G401 (cell line): ENCODE measurements around the gene STAMBPL1. TPM values are rescaled to one million over a fixed set of nuclear protein-coding genes. Genes with fewer than 3 reads are reported as not detected.

Source experiments
- DNase-seq: peaks from one replicate; pipeline ENCODE4 v3.0.0-alpha.2; 2015; ENCODE audit warnings: low spot score
- in situ Hi-C: cut with HindIII; loops from 2 replicates; pipeline ENCODE4 v1.10.0; 2016; ENCODE audit warnings: low sequenced_read_pairs, mixed read lengths
- total RNA-seq: library from RNA; depleted of rRNA; stranded (reverse); fragments of >200 nt; shearing (Covaris generic); gene quantifications from 2 replicates; pipeline ENCODE4 v1.2.3, GENCODE V29; 2014

STAMBPL1 gene
- total RNA-seq, 1 experiment from 2014 or later, result not detected

DNA sequence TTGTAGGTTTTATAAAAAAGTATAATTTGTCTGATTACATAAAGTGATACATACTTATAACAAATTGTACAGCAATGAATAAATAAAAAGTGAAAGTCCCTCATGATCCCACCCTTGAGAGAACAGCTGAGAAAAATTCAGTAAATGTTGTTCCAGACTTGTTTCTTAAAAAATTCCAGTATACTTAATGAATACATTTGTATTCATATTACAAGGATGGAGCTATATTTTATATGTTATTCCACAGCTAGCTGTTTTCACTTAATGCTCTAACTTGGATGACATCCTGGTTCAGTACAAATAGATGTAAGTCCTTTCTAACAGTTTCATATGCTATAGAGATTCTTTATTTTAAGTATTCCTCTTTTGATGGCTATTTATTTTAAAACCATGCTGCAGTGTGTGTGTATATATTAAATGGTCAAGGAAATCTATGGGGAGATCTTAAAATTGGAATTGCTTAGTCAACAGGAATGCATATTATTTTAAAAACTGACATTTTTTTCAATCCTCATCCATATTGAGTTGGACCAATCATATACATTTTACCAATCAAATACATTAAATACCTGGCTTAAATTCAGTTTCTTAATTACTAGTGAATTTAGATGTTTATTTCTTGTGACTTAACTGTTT, 8.9 kb downstream of the STAMBPL1 start:
- in situ Hi-C loops, result no loop called here
- DNase-seq, result no peak

DNA sequence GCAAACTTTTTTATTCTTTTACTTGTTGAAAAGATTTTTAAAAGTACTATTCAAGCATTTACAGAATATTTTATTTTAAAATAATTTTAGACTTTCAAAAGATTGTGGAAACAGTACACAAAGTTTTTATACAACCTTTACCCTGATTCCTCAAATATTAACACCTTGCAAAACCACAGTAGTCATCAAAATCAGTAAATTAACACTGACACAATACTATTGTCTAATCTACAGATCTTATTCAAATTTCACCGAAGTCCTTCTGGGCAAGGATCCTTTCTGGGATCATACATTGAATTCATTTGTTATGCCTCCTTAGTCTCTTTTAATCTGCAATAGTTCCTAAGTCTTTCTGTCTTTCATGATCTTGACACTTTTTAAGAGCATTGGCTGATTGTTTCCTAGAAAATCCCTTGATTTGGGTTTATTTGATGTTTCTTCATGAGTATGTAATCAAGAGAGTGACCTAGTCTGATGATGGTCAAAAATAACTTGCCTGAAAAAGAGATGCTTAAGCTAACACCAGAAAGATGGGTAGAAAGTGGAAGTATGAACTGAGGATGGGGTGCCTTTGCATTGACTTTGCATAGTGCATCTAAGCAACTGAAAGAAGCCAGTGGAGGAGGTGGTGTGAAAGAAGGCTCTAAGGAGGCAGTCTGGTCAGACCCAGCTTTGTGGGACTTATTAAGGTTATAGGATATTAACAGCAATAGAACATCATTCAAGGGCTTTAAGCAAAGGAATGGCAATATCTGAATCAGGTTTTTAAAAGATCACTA, 9.7 kb downstream of the STAMBPL1 start:
- in situ Hi-C loops, result no loop called here
- no peak for DNase-seq

DNA sequence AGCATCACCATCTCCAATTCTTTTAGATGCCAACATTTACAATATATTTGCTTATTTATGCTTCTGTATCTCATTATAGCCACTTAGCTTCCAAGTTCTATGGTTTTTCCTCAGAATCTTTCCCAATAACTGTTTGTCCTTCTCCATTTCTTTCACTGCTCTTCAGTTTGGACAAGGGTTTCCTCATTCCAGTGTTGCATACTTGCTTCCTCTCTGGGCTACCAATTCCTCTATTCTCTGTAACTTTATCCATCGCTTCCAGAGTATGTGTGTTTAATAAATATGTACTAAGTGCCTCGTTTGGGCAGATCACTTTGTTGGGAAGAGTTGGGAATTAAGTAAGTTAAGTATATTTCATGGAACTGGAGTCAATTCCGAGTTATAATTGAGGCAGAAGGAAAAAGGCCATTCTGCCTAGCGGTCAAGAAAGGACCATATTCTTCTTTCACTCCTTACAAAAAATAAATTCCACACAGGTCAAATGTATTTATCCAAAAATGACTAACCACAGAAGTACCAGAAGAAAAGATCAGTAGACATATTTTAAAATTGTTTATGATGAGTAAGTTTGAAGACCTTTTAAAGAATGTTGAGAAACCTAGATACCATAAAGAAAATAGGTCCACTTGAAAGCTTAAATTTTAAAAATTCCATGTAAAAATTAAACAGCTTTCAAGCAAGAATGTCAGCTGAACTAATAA, 10.8 kb downstream of the STAMBPL1 start:
- in situ Hi-C loops, result no loop called here
- DNase-seq, result no peak

DNA sequence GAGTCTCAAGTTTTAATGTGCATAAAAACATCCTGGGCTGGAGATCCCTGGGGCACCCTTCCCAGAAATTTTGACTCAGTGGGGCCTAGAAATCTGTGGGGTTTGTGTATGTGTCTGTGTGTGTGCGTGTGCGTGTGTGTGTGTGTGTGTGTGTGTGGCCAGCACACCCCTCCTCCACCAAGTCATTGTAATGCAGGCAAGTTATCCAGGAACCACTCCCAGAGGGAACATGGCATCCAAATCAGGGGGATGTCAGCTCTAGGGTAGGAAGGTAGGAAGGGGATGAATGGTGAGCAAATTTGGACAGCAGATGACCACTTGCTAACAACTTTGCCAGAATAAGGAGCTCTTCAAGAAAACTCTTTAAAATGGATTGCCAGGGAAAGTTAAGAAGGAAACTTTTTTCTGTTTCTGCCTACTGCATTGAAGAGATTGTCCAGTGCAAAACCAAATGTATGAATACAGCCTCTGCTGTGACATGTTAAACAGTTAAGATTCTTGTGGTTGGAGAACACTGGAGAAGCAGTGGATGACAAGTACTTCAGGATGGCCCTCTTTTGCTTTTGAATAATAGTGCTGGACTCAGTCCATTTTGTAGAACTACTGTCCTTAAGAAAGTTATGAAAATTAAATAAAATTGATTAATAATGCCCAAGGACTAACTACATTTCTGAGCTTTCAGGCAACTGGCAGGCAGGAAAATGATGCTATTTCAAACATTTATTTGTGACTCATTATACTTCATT, 12.3 kb downstream of the STAMBPL1 start:
- DNase-seq, result no peak
- in situ Hi-C loops, result no loop called here

DNA sequence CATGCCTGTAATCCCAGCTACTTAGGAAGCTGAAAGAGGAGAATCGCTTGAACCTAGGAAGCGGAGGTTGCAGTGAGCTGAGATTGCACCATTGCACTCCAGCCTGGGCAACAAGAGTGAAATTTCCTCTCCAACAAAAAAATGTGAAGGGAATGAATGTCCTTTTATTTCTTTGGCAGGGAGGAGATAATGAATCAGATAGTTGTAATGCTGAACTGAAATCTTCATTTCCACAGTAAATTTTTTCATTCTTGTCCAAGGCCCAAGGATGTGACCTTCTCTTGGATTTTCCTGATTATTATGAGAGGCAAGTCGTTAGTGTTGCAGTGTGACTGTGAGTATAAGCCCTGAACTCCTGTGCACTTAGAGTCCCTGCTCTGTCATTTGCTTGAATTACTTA, 13.6 kb downstream of the STAMBPL1 start:
- in situ Hi-C loops, result no loop called here

DNA sequence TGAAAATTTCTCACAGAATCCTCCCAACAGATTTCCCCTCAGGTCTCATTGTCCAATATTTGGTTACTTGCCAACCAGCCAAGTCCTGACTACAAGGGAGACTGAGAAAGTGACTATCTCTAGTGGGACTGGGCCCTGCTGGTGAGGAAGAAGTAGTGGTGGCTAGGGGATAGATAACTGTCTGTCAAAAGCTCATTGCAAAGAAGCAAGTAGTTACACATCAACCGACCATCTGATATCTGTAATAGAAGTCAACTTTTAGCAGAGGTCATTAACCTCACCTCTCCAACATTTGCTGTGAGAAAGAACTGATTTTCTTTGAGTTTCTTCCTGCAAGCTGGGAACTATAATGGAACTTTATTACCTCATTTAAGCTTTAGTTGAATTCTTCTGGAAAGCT, 15.2 kb downstream of the STAMBPL1 start:
- in situ Hi-C loops, result no loop called here
- no peak for DNase-seq

More for the DNA sequence above, 13.6 kb downstream of the STAMBPL1 start:
- DNase-seq, result no peak

DNA sequence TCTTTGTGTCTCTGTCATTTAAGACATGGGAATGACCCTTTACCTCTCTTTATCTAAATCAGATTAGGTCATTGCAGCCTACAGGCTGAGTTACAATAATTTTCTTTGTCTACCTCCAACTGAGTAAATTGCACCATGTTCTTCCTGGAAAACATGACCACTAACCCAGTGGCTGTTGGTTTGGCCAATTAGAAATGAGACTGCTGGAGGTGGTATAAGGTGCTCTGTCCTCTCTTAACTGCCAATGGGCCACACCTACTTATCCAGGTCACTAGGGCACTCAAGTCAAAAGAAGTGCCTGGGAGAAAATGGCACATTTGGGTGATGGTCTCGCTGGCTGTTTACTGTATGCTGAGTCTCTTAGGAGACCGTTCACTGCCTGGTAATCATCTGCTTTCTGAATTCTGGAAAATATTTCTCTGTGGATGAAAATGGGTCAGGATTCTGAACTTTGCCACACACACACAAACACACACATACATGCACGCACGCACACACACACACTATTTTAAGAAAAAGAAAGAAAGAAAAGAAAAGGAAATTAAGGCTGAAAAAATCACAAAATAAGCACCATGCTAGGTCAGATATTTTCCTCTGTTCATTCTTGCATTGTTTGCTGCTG, 16.4 kb downstream of the STAMBPL1 start:
- in situ Hi-C loops, result no loop called here
- DNase-seq, result no peak

DNA sequence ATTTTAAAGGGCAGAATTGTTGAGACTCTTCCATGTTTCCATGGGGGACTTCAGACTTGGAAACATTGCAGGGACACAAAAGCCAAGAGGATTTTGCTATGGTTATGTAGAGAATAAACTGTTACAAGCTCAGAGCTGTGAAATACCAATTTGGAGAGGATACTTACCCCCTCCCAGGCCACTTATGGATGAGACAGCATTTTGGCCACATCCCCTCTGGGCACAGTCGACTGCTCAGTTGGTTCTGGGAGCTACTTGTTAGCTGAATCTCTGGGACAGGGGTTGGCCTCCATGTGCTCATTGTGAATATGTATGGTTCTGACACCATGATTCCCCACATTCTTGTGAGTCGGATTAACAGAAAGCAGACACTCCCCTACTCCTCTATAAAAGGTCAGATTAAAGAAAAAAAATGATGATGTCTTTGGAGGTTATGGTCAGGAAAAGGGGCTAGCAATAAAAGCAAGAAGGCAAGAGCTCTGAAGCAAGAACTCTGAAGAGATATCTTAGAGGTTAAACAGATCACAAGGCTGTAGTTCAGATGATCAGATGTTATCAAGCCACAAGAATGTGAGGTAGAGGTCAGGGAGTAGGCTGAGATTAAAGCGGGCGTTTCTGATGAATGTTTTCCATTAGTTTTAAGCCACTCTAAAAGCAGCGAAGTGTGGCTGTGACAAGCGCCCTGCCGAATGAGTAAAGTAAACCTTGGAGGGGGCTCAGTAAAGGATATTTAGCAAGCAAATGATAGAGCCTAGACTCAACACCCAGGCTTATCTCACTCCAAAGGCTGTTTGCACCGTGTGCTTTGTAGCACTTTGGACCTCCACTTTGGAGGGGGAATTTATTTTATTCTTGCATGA, 17.2 kb downstream of the STAMBPL1 start:
- DNase-seq, result peak; percentile 45
- in situ Hi-C loops, result no loop called here

DNA sequence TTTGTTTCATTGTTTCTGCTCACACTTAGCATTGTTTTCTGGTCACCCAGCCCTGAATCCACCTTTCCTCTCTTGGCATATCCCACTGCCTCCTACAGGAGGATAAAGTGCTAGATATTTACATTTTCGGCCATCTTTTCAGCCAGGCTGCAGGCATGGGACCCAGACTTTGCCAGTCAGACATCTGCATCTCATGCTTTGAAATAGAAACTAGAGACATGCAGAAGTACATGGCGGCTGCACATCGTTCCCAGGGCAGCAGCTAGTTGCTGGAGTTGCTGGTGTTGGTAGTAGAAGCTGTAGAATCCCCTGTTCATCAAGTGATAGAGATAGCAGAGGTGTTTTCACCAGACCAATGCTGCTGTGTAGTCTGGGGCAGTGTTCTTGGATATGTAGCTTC, 18.7 kb downstream of the STAMBPL1 start:
- in situ Hi-C loops, result no loop called here

DNA sequence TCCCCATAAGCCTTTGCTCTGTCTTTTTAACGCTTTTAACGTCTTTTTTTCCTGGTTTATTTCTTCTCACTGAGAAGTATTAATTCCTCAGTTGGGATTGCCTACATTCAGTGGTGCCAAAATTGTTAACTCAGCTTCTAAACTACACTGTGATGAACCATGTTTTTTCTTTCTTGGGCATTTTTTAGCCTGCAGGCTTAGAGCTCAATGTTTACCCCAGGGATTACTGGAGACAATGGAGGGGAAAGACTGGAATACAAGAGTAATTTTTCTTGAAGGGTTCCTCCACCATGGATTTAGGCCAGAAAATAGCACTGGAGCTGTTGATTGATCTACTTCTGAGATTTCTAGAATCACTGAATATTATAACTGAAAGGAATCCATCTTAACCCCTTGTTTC, 19.8 kb downstream of the STAMBPL1 start:
- DNase-seq, result no peak
- in situ Hi-C loops, result no loop called here

More for the DNA sequence above, 18.7 kb downstream of the STAMBPL1 start:
- no peak for DNase-seq

DNA sequence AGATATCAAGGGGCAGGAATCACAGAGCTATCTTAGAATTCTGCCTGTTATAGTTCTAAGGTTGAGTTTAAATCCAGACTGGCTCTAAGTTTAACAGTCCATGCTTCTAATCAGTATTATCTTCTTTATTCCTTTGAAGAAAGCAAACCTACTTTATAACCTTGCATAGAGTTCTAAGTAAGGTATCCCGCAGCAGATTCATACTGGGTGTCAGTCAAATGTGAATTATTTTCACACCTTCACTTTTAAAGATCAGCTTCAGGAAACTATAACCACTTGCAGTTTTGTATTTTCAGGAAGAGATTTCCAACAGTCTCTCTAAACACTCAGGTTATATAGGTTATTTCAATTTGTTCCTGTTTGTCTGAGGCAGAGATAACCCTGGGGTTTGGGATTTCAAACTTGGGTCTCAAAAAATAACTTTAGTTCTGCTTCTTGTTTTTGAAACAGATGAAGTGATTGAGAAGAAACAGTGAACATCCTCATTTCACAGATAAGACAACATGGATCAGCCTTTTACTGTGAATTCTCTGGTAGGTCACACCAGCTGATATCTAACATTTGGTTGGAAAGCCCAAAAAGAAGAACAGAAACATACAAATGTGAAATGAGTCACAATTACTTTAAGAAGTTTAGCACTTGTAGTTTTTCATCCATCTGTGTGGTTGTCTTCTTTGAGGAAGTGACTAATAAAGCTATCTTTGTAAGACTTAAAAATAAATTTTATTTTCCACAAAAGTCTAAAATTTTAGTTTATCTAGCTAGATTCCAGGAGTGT, 21.4 kb downstream of the STAMBPL1 start:
- no peak for DNase-seq
- in situ Hi-C loops, result no loop called here

DNA sequence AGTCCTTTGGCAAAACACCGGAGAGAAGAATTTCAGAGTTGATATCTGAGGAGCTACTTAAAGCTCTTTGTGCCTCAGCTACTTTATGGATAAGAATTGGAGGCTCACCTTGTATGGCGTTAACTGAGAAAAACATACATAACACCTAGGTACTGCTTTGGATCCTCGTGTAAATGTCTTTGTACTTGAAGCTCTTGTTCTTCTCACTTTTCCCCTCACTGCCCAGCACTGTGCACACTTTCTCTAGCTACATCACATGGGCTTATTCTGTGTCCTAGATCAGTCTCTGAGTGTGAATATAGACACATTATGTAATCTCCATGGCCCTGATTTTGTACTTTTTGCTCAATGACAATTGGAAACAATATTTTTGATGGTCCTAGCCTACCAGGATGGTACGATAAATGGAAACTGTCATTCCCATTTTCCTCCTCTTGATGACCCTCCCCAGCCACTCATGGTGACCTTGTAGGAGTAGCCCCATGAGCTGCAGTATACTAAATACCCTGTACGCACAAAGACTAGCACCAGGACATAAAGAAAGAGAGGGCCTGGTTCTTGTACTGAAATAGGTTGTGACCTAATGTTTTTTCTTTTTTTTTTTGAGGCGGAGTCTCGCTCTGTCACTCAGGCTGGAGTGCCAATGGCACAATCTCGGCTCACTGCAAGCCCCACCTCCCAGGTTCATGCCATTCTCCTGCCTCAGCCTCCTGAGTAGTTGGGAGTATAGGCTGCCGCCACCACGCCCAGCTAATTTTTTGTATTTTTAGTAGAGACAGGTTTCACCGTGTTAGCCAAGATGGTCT, 22.1 kb downstream of the STAMBPL1 start:
- in situ Hi-C loops, result no loop called here
- no peak for DNase-seq

DNA sequence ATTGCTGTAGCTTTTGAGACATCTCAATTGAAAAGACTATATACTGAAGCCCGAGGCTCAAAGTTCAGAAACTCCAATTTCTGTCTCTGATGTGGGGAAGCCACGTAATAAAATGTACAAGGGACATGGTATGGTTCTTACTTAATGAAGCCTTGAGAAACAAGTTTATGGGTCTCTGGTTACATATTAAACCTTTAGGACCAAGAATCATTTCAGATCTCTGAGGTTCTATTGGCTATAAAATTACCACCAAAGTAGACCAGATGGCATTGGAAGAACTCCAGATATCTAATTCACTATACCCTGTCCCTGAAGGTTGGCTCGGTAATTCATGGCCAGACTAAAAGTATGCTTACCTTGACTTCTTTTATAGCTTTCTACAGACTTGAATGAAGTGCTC, 23.7 kb downstream of the STAMBPL1 start:
- DNase-seq, result peak; percentile 64
- in situ Hi-C loops, result no loop called here

DNA sequence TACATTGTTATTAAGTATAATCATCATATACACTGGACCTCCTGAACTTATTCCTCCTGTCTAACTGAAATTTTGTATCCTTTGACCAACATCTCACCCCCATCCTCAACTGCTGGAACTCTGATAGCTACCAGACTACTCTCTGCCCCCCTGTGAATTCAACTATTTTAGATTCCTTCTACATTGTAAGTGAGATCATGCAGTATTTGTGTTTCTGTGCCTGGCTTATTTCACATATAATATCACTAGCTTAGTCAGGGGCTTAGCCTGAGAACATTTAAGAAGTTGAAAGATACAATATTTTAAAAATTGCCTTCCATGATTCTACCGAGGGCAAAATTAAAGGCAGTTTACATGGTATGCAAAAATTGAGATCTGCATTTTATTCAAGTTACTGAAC, 26.9 kb downstream of the STAMBPL1 start:
- in situ Hi-C loops, result no loop called here
- DNase-seq, result no peak

DNA sequence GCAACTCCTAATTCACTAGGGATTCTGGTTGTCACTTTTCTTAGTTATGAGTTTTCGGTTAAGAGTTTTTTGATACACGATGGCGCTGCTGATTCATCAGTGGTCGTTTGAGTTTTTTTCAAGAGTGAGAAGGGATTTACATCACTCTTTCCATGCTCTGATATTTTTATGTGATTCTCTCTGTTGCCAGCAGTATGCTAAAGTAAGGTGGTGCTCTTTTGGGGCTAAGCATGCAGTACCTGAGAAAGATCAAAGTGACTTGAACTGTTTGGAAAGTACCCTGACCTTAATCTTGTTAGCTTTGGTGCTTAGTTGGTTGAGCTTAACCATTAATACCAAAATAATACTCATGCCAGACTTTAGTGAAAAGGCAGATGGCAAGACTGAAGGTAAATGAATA, 28.1 kb downstream of the STAMBPL1 start:
- no peak for DNase-seq
- in situ Hi-C loops, result no loop called here

DNA sequence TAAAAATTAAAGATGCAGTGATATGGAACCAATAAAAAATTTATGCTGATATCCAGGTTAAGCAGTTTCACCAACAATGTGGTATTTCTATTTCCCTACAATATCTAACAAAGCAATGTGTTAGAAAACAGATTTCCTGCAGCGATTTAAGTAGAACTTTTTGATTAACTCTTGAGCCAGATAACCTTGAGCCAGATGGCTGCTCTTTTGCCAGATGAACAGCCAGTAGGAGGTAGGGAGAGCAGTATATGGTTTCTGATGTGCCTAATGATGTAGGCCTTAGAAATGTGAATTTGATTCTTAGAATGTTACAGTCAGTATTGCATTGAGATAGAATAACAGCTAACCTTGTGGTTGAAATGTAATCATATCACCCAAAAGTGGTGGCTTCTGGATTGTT, 31.1 kb downstream of the STAMBPL1 start:
- peak; percentile 86 for DNase-seq
- in situ Hi-C loops, result no loop called here

DNA sequence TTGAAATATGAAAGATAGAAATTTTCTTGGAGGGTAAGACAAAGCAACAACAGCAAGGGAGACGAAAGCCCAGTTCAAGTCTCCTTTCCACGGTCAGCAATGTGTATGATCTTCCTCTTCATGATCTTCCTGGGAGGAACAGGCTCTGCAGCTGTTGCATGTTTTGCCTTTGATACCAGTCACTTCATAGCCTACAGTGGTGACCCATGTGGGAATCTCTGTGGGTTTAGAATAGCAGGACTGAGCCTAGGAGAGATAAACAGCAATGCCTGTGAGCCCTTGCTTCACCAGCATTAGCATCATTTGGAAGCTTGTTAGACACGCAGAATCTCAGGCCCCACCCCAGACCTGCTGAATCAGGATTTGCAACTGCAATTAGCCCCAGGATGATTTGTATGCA, 31.8 kb downstream of the STAMBPL1 start:
- in situ Hi-C loops, result no loop called here
- DNase-seq, result no peak
